Activated T-cell treated with anti-CD3 and anti-CD28 coated beads for 1 hour (primary cell): ENCODE measurements around the gene SMURF2.
A peak's percentile ranks its signal among the peaks of the same experiment; 100 is the strongest.
"Not testable (repeated sequence)": the region's sequence is repeated elsewhere in the genome, so short reads cannot be mapped to it uniquely, and the experiment has no call there.

Experiments
- DNase-seq: peaks from one replicate; pipeline ENCODE4 v3.0.0-alpha.2; 2020; ENCODE audit warnings: low read depth

SMURF2 gene

DNA sequence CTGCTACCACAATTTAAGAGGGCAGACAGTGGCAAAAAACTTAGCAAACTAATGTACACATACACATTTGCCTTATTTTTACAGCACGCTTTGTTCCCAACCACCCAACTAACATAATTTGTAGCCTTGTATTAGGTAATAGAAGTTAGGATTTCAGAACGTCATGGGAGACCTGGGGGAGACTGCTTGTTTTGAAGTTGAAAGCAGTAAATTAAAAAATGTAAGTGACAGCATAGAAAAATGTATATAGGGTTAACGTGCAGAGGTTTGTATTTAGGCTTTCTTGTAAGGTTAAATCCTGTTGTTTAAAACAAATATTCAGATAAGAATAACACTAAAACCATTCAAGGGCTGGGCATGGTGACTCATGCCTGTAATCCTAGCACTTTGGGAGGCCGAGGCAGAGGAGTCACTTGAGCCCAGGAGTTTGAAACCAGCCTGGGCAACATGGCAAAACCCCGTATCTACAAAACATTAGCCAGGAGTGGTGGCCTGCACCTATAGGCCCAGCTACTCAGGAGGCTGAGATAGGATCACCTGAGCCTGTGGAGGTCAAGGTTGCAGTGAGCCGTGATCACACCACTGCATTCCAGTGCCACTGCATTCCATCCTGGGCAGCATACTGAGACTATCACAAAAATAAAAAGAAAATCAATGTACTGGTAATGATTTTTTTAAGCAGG, 2.3 kb upstream of the SMURF2 start:
- not testable (repeated sequence) for DNase-seq

DNA sequence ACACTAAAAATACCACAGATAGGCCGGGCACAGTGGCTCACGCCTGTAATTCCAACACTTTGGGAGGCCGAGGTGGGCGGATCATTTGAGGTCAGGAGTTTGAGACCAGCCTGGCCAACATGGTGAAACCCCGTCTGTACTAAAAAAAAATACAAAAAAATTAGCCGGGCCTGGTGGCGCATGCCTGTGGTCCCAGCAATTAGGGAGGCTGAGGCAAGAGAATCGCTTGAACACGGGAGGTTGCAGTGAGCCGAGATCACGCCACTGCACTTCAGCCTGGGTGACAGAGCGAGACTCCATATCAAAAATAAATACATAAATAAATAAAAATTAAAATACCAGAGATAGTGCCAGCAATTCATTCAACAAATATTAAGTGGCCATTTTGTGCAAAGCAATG, 1.7 kb upstream of the SMURF2 start:
- DNase-seq = not testable (repeated sequence)

DNA sequence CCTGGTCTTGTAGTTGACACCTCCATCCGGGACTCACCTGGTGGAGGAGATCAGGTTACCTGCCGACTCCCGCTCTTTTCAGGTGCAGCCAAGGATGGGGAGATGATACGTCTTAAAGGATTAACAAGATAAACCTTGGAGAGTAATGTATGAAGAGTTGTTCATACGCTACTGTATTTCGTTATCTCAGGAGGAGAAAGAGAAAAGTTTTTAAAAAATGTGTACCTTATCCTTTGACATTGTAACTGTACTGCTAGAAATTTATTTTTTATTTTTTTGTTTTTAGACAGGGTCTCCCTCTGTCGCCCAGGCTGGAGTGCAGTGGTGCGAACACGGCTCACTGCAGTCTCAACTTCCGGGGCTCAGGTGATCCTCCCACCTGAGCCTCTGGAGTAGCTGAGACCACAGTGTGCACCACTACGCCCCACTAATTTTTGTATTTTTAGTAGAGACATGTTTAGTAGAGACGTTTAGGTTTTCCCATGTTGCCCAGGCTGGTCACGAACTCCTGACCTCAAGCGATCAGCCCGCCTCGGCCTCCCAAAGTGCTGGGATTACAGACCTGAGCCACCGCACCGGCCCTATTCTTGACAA, 764 bp upstream of the SMURF2 start:
- DNase-seq = no peak

DNA sequence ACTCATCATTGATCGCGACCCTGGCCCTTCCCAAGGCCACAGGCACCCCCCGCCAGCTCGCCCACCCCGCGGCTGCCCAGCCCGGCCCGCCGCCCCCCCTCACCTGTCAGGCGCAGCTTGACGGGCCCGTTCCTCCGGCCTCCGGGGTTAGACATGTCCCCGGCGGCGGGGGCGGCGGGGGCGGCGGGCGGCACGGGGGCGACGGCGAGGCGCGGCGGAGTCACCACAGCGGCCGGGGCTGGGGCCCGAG, 456 bp downstream of the SMURF2 start:
- DNase-seq = peak; percentile 33

DNA sequence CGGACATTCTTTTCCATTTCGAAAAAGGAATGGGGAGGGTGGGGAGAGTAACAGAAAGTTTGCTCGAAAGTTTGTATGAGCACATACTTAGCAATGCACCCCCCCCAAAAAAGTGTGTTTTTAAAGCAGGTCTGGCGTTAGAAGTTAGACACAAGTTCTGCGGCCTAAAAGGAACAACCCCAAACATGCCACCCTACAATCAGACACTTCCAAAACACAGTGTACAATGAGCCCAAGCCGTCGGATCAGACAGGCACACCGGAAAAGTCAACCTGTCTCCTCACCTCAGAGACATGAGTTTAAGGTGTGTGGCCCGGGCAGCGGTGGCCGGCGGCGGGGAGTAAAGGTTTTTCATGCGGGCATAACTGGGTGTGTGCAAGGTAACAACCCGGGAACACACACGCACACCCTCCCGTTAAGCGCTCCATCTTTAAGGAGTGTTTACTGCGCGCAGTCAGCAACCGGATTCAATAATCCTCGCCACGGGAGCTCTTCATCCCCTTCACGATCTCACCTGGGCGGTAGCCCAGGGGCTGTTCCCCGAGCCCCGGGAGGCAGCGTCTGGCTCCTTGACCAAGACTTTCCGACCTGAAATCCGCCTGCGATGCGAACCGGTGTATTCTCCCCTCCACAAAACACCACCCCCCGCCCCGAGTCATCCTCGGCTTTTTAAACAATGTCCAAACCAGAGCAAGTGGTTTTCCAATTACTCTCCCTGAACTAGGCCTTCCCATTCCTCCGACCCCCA, 955 bp downstream of the SMURF2 start:
- peak; percentile 25 for DNase-seq

DNA sequence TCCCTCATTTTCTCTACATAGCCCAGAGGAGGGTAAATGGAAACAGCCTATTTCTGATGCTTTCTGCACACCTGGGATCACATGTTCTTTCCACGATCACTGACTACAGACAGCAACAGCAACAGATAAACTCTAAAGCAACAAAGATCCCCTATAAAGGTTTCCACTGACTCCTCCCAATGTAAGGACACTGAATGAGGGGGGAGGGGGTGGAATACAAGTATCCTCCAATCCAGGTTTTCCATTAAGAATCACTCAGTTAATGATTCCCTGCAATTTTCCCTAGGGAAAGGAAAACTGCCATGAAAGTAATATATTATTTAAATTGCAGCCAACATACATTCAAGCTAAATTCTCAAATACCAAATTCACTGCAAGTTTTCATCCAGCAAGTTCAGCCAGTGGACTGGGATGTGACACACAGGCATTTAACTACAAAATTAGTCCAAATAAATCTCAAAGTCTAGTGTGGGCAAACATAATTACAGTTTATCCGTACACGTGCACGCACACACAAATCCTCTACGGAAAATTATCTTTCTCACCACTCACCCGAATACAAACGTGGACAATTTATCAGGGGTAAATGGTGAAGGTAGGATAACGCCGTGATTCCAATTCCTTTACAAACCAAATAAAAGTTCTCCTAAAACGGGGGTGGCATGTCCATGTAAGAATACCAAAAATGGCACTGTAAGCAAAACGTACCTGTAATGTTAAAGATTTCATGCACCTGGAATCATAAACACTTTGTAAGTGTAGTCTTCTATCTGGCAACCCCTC, 1.7 kb downstream of the SMURF2 start:
- DNase-seq = not testable (repeated sequence)

DNA sequence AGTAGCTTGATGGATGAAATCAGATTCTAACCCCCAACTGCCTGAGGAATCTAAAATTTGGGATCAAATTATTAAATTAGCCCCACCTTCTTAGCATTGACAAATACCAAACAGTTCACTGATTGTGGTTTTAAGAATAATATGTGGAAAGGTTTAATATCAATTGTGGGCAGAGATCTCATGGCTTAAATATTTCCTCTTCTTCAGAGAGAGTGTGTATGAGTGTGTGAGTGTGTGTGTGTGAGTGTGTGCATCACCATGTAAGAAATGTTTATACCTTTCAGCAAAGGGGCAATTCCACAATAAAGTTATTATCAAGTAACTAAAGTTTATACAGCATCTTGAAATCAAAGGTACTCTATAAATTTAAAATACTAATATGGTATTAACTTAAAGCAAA, 3.2 kb downstream of the SMURF2 start:
- DNase-seq = no peak

DNA sequence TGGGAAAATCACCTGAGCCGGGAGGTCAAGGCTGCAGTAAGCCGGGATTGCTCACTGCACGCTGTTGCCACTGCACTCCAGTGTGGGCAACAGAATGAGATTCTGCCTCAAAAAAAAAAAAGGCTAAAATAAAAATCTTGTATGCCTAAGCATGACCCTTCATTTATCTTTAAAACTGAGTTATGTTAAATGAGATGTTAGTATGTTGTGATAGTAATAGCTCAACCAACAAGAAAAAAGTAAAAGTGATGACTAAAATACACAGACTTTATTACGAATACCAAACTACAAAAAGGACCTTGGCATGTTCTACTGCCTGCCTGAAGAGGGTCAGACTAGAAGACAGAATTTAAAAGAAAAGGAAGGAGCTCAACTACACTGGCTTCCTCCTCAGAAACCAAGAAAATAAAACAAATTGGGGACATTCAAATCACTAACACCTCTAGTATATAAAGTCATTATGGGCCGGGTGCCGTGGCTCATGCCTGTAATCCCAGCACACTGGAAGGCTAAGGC, 4.4 kb downstream of the SMURF2 start:
- no peak for DNase-seq

DNA sequence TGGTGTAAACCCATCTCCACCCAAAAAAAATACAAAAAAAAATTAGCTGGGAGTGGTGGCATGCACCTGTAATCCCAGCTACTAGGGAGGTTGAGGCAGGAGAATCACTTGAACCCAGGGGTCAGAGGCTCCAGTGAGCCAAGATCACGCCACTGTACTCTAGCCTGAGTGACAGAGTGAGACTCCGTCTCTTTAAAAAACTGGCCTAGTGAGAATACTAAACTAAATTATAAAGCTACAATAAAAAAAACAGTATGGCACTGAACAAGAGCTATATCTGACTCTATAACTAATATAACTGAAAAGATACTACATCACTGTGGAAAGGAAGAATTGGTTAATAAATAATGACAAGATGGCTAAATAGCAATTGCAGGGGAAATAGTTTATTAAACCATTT, 6.4 kb downstream of the SMURF2 start:
- DNase-seq = no peak

DNA sequence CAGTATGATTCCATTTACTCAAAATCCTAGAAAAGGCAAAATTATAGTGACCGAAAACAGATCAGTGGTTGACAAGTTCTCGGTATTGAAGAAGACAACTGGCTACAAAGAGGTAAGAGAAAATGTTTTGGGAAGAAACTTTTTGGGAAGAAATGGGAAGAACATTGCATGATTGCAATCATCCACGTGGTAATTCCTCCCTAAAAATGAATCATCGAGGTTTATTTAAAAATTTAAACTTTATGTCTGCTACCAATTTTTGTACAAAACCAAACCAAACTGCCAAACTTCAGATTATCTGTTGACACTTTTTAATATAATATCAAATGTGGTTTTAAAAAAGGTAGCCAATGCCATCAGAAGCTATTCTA, 8.1 kb downstream of the SMURF2 start:
- no peak for DNase-seq

DNA sequence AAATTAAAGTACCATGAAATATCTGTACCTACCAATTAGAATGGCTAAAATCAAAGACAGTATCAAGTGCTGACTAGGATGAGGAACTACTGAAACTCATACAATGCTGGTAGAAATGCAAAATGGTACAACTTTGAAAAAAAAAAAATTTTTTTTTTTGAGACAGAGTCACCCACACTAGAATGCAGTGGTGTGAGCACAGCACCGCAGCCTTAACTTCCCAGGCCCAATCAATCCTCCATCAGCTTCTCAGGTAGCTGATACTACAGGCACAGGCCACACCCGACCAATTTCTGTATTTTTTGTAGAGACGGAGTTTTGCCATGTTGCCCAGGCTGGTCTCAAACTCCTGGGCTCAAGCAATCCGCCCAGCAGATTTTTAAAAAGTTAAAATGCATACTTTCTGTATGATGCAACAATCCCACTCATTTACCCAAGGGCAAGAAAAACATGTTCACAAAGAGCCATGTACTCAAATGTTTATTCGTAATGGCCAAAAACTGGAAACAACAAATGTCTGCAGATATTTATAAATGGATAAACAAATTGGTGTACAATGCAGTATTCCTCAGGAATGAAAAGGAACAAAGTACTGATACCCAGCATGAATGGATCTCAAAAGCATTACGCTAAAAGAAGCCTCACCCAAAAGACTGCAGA, 8.7 kb downstream of the SMURF2 start:
- DNase-seq = no peak

DNA sequence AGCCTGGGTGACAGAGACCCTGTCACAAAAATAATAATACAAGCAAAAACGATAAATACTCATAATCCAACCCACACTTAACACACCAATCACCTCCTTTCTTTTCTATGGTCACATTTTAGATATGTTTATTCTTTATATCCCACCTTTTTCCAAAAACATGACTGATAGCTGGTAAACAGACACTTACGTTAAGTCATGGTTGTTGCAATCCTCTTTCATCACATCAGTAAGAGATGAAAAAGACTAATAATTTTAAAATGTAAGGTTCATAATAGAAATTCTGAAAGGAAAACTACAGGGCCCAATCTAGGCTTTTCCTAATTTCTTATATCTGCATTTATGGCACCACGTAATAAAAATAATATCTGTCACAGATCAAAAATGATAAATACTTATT, 10.2 kb downstream of the SMURF2 start:
- no peak for DNase-seq

DNA sequence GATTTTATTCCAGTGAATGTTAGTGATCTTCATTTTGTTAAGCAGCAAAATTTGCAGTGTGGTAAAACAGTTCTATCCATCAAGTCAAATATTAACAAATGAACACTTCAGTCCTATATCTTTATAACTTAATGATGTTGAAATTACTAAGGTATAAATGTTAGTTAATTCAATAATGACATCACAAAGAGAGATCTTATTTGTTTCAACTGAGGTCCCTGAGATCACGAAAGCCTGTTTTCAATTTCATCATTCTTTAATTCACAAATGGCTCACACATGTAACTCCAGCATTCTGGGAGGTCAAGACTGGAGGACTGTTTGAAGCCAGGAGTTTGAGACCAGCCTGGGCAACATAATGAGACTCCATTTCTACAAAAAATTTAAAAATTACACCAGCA, 13.9 kb downstream of the SMURF2 start:
- DNase-seq = no peak

DNA sequence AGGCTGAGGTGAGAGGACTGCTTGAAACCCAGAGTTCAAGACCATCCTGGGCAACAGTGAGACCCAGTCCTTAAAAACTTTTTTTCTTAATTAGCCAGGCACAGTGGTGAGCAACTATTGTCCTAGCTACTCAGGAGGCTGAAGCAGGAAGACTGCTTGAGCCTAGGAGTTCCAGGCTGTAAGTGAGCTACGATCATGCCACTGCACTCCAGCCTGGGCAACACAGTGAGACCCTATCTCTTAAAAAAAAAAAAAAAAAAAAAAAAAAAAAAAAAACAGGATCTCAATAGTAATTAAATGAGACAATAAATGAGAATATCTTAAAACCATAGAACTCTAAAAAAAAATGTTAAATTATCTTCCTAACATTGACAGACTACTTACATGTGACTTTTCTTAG, 14.3 kb downstream of the SMURF2 start:
- DNase-seq = no peak

DNA sequence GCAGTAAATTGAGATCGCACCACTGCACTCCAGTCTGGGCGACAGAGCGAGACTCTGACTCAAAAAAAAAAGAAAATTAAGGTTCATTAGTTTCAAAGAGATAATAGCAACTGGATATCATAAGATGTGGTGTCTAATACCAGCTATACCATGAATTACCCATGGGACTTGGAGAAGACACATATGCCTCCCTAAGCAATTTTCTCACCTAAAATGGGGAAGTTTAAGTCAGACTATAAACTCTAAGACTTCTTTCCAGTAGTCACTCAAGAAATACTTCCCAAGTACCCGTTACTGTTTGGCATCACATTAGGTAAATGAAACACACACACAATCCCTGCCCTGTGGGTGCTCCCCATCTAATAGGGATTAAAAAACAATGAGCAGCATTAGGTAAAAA, 22.6 kb downstream of the SMURF2 start:
- no peak for DNase-seq

DNA sequence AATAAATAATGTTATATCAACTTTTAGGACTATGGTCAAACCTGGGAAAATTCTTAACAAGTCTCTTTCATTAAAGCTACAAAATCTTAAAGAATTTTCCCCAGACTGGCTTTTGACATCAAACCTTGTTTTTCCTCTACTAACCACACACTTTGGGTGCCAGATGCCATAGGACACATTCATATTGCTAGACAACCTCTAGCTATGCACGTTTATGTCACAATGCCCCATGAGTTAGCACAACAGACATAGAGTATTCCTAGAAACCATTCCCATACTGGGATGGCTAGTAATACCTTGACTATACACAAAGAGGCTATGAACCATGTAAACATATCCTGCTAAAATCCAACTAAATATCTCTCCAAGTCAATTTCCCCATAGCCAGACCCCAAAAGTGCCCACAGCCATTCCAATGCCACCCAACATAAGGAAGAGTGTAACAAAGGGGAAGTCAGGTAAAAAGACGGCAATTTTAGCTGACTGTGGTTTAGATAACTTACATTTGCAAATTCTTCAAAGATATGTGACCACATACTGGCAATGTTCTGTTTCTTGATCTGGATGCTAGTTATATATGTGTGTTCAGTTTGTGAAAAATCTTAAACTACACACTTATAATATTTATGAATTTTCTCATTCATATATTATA, 23.4 kb downstream of the SMURF2 start:
- DNase-seq = no peak

DNA sequence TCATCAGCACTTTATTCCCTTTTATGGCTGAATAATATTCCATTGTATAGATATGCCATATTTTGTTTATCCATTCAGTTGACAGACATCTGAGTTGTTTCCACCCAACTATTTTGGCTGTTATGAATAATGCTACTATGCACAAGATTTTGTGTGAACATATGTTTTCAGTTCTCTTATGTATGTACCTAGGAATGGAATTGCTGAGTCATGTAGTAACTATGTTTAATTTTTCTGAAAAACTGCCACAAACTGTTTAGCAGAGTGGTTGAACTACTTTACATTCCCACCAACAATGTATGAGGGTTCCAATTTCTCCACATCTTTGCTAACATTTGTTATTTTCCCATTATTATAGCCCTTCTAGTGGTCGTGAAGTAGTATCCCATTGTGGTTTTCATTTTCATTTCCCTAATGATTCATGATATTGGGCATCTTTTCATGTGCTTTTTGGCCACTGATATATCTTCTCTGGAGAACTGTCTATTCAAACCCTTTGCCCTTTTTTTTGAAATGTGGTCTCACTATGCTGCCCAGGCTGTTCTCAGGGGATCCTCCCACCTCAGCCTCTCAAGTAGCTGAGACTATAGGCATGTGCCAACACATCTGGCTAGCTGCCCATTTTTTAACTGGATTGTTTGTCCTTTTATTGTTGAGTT, 26.3 kb downstream of the SMURF2 start:
- no peak for DNase-seq

DNA sequence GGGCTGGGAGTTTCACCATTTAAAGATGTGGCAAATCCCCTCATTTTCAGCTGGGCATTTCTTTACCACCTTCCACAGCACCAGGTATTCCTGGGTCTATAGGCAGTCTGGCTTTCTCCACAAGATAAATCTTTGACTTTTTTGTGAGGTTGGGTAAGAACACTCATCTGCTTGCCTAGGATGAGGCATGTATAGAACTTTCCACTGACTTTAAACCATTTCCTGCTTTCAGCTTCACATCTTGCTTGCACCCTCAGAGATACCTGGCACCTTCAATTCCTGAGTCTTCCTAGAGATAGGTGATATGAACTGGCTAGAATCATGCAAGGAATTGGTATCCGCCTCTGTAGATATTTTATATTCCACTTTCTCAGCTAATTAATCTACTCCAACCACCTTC, 27.9 kb downstream of the SMURF2 start:
- no peak for DNase-seq

DNA sequence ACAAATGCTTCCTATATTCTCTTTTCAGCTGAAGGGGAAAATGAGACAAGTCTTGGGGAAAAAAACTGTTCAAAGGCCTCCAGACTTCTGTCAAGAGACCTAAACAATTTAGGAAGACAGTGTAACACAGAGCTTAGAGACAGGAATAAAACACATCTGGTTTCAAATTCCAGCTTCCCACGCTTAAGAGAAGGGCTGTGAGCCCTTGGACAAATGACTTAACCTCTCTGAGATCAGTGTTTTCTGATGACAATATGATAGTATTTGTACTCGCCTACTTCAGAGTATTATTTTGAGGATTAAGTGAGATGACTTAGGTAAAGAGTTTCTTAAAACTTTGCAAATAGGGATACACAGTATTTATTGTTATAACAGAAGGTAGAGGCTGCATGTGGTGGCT, 29.5 kb downstream of the SMURF2 start:
- DNase-seq = no peak

DNA sequence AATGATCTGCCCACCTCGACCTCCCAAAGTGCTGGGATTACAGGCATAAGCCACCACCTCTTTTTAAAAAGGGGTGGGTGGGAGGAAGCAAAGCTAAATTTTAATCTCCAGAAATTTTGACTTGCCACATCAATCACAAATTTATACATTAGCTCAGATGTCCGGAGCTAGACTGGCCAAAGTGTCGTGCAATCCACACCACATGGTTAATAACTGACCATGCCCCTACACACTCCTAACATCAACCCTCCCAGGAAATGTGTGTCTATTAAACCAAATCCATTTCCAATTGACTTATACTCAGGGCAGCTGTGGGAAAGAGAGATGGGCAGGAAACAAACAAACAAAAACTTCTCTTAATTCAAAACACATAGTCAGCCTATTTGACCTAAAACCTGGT, 29.9 kb downstream of the SMURF2 start:
- no peak for DNase-seq
